ENCODE measurements around the gene GSX1.

Gene GSX1

DNA sequence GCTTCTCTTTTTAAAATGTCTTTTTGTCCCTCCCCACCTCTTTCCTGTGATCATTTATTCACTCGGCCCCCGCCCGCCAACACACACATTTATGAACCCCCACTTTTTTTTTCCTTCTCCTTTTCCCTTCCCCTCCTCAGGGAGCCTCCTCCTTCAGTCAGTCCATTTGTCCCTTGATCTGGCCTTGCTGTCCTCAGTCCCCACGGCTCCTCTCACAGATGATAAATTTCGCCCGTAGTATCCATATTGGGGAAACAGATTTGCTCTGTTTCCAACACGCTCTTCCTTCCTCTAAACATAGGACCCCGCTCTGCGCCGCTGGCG is 2.0 kb downstream of the GSX1 start:
- no peak overlapping the region for H3K4me3 ChIP-seq
- no peak overlapping the region for H3K27ac ChIP-seq
- no peak for DNase-seq (ENCODE audit: low spot score)
- TF ChIP-seq, protein P1, sequence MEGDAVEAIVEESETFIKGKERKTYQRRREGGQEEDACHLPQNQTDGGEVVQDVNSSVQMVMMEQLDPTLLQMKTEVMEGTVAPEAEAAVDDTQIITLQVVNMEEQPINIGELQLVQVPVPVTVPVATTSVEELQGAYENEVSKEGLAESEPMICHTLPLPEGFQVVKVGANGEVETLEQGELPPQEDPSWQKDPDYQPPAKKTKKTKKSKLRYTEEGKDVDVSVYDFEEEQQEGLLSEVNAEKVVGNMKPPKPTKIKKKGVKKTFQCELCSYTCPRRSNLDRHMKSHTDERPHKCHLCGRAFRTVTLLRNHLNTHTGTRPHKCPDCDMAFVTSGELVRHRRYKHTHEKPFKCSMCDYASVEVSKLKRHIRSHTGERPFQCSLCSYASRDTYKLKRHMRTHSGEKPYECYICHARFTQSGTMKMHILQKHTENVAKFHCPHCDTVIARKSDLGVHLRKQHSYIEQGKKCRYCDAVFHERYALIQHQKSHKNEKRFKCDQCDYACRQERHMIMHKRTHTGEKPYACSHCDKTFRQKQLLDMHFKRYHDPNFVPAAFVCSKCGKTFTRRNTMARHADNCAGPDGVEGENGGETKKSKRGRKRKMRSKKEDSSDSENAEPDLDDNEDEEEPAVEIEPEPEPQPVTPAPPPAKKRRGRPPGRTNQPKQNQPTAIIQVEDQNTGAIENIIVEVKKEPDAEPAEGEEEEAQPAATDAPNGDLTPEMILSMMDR (IDR thresholded peaks at IDR 0.05), result no peak

DNA sequence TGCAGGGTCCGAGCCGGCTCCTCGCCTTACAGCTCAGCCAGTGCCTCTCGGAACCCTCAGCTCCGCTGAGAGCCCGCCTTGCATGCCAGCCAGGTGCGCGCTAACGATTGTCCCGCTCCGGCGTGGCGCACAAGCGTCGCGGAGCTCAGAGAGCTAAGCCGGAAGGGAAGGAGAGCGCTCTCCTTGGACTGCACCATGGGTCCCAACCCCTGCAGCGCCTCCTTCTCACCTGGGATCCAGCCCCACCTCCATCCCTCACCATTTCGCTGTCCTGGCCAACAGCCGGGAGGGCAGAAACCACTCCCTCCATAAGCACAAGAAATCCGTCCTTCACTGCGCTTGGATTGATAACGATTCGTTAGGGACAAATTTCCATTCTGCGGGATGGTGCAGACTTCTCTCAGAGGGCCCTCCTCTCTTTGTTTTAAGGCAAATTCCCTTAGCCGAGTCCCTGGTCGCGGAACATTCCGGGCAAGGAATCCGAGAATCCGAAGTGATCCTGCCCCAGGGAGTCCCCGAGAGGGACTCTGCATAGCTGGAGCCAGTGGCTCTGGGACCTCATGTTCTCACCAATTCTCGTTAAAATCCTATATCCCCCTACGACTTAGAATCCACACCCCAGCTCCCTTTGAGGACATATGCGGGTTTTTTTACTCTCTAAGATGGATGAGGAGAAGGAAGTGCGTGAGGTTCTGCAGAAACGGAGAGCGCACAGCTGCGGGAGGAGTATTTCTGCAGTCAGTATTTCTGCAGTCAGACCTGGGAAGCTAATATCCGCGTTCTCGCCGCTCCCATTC is 2.8 kb downstream of the GSX1 start:
- no peak for DNase-seq (ENCODE audit: low spot score)
- Histone ChIP-seq H3K4me3 (no peak overlapping the region), H3K27ac (no peak overlapping the region)
- TF ChIP-seq, protein P1 (IDR thresholded peaks at IDR 0.05), result no peak

- no peak for DNase-seq (ENCODE audit: low spot score)
- Histone ChIP-seq H3K4me3 (no peak overlapping the region), H3K27ac (no peak overlapping the region)
- TF ChIP-seq, protein P1 (IDR thresholded peaks at IDR 0.05), result no peak
These were observed 3.4 kb downstream of the GSX1 start for GRCh38 chr13:27795718-27796019.

GRCh38 chr13:27796544-27797227 is 4.4 kb downstream of the GSX1 start:
- Histone ChIP-seq H3K27ac (no peak overlapping the region), H3K4me3 (no peak overlapping the region)
- no peak for DNase-seq (ENCODE audit: low spot score)
- TF ChIP-seq, protein P1 (IDR thresholded peaks at IDR 0.05), result no peak

GRCh38 chr13:27797228-27797624 is 4.9 kb downstream of the GSX1 start:
- DNase-seq (ENCODE audit: low spot score), result no peak
- Histone ChIP-seq H3K27ac (no peak overlapping the region), H3K4me3 (no peak overlapping the region)
- TF ChIP-seq, protein P1 (IDR thresholded peaks at IDR 0.05), result no peak

DNA sequence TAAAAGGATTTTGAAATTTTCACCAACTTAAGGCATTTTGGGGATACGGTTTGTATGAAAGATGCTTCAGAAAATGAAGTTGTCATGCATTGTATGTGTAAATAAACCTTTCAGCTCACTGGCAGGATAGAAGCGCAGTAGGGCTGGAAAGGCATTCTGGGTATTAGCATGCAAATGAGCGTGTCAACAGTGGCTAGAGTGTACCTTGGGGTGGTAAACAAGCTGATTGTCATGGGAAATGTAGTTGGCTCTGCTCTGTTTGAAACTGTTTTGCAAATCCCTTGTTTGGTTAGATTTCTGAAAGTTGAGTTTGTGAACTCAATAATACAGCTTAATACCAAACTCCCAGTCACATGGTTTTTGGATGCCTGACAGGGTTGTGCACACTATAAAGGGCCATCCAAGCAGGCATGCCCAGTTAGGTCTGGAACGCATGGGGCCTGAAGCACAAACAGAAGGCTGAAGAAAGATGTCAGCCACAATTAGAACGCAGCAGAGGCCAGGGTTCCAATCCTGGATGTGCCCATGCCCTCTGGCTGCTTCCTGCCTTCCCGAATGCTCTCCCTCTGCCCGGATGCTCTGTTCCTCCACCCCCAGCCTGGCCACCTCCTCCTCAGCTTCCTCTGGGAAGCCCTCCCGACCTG is 14.6 kb downstream of the GSX1 start:
- no peak for DNase-seq (ENCODE audit: low spot score)
- H3K27ac ChIP-seq, result no peak overlapping the region
- TF ChIP-seq, protein P1 (IDR thresholded peaks at IDR 0.05), result no peak
- H3K4me3 ChIP-seq, result no peak overlapping the region

All from coronary artery (tissue), 2 donors.